Measurements from ENCODE around the gene UQCRFS1. TPM values are rescaled to one million over a fixed set of nuclear protein-coding genes. Genes with fewer than 3 reads are reported as not detected.

Gene UQCRFS1
- total RNA-seq, 1 experiment from 2014 or later = 43.4 TPM

GRCh38 chr19:29171525-29171924 lies 41.4 kb downstream of the UQCRFS1 start:
- TF ChIP-seq CTCF (IDR thresholded peaks at IDR 0.05; ENCODE audit: unreplicated experiment) = no peak
- intact Hi-C loops (cut with micrococcal nuclease; ENCODE audit: unreplicated experiment) = no loop called here

GRCh38 chr19:29170554-29170953 lies 42.4 kb downstream of the UQCRFS1 start:
- CTCF ChIA-PET = no interaction called here
- no peaks in the 10 kb centered on the region for H3K4me1 Mint-ChIP-seq (ENCODE audit: low read depth, unreplicated experiment)
- peaks cover 11% of the 10 kb centered on the region for H3K27me3 Mint-ChIP-seq (ENCODE audit: unreplicated experiment)
- H3K9me3 Mint-ChIP-seq (ENCODE audit: low read depth, unreplicated experiment) = peaks cover 20% of the 10 kb centered on the region
- H3K36me3 Mint-ChIP-seq (ENCODE audit: insufficient read depth, unreplicated experiment) = no peaks in the 10 kb centered on the region
- BruUV-seq (replicated peaks) = no TSS peak
- intact Hi-C loops (cut with micrococcal nuclease; ENCODE audit: unreplicated experiment) = no loop called here
- H3K27ac Mint-ChIP-seq (ENCODE audit: unreplicated experiment) = no peak overlapping the region
- no peak for TF ChIP-seq CTCF (IDR thresholded peaks at IDR 0.05; ENCODE audit: unreplicated experiment)
- no peak overlapping the region for H3K4me3 Mint-ChIP-seq (ENCODE audit: low read depth, unreplicated experiment)
- no peak for DNase-seq

More at GRCh38 chr19:29171525-29171924, 41.4 kb downstream of the UQCRFS1 start:
- Mint-ChIP-seq H3K27me3 (ENCODE audit: unreplicated experiment) (peaks cover 2% of the 10 kb centered on the region), H3K9me3 (ENCODE audit: low read depth, unreplicated experiment) (peaks cover 23% of the 10 kb centered on the region), H3K36me3 (ENCODE audit: insufficient read depth, unreplicated experiment) (no peaks in the 10 kb centered on the region), H3K4me3 (ENCODE audit: low read depth, unreplicated experiment) (no peak overlapping the region), H3K27ac (ENCODE audit: unreplicated experiment) (no peak overlapping the region), H3K4me1 (ENCODE audit: low read depth, unreplicated experiment) (no peaks in the 10 kb centered on the region)
- BruUV-seq (replicated peaks) = no TSS peak
- CTCF ChIA-PET = no interaction called here
- no peak for DNase-seq

GRCh38 chr19:29162694-29163093 lies 50.3 kb downstream of the UQCRFS1 start:
- H3K27ac Mint-ChIP-seq (ENCODE audit: unreplicated experiment) = no peak overlapping the region
- CTCF ChIA-PET = no interaction called here
- peaks cover 18% of the 10 kb centered on the region for H3K27me3 Mint-ChIP-seq (ENCODE audit: unreplicated experiment)
- H3K9me3 Mint-ChIP-seq (ENCODE audit: low read depth, unreplicated experiment) = peaks cover 5% of the 10 kb centered on the region
- intact Hi-C loops (cut with micrococcal nuclease; ENCODE audit: unreplicated experiment) = no loop called here
- H3K36me3 Mint-ChIP-seq (ENCODE audit: insufficient read depth, unreplicated experiment) = no peaks in the 10 kb centered on the region
- no peak overlapping the region for H3K4me3 Mint-ChIP-seq (ENCODE audit: low read depth, unreplicated experiment)
- no peaks in the 10 kb centered on the region for H3K4me1 Mint-ChIP-seq (ENCODE audit: low read depth, unreplicated experiment)
- TF ChIP-seq CTCF (IDR thresholded peaks at IDR 0.05; ENCODE audit: unreplicated experiment) = no peak
- no peak for DNase-seq
- no TSS peak for BruUV-seq (replicated peaks)

- H3K27ac Mint-ChIP-seq (ENCODE audit: unreplicated experiment) = no peak overlapping the region
- intact Hi-C loops (cut with micrococcal nuclease; ENCODE audit: unreplicated experiment) = no loop called here
- DNase-seq = no peak
- no peaks in the 10 kb centered on the region for H3K4me1 Mint-ChIP-seq (ENCODE audit: low read depth, unreplicated experiment)
- H3K9me3 Mint-ChIP-seq (ENCODE audit: low read depth, unreplicated experiment) = peaks cover 11% of the 10 kb centered on the region
- no peak for TF ChIP-seq CTCF (IDR thresholded peaks at IDR 0.05; ENCODE audit: unreplicated experiment)
- H3K36me3 Mint-ChIP-seq (ENCODE audit: insufficient read depth, unreplicated experiment) = no peaks in the 10 kb centered on the region
- CTCF ChIA-PET = no interaction called here
- H3K4me3 Mint-ChIP-seq (ENCODE audit: low read depth, unreplicated experiment) = no peak overlapping the region
- peaks cover 33% of the 10 kb centered on the region for H3K27me3 Mint-ChIP-seq (ENCODE audit: unreplicated experiment)
- BruUV-seq (replicated peaks) = no TSS peak
Measured at GRCh38 chr19:29155683-29156082, 57.3 kb downstream of the UQCRFS1 start.
